GM19397 (cell line): ENCODE data around the gene TACC2.

Experiments used
- ATAC-seq: cut with Tn5 transposase; IDR thresholded peaks from one replicate; pipeline ENCODE4 v1.9.1; 2021; ENCODE audit warnings: mild to moderate bottlenecking, moderate library complexity; ENCODE audit not compliant: unreplicated experiment

TACC2 gene

GRCh38 chr10:122141821-122142640, 153.1 kb downstream of the TACC2 start:
- ATAC-seq = no peak

- no peak for ATAC-seq
Measured at GRCh38 chr10:122142641-122143237, 153.8 kb downstream of the TACC2 start.

- no peak for ATAC-seq
Measured at GRCh38 chr10:122143238-122143841, 154.4 kb downstream of the TACC2 start.

DNA sequence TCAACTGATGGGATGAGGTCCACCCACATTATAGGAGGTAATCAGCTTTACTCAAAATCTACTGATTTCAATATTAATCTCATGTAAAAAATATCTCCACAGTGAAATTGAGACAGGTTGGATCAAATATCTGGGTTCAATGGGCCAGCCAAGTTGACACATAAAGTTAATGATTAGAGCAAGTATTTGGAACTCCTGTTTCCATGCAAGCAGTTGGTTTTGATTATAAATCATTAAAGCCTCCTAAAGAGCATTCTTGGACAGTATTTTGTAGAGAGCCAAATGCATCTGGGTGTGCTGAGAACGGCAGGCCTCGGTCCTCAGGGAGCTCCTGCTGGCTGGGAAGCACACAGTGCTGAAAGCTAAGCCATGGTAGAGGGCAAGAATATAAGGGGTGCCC, 155.2 kb downstream of the TACC2 start:
- ATAC-seq = no peak

GRCh38 chr10:122145113-122145512, 156.2 kb downstream of the TACC2 start:
- ATAC-seq = no peak

- ATAC-seq = no peak
Measured at GRCh38 chr10:122147663-122148062, 158.7 kb downstream of the TACC2 start.

GRCh38 chr10:122148876-122149560, 160.1 kb downstream of the TACC2 start:
- no peak for ATAC-seq

DNA sequence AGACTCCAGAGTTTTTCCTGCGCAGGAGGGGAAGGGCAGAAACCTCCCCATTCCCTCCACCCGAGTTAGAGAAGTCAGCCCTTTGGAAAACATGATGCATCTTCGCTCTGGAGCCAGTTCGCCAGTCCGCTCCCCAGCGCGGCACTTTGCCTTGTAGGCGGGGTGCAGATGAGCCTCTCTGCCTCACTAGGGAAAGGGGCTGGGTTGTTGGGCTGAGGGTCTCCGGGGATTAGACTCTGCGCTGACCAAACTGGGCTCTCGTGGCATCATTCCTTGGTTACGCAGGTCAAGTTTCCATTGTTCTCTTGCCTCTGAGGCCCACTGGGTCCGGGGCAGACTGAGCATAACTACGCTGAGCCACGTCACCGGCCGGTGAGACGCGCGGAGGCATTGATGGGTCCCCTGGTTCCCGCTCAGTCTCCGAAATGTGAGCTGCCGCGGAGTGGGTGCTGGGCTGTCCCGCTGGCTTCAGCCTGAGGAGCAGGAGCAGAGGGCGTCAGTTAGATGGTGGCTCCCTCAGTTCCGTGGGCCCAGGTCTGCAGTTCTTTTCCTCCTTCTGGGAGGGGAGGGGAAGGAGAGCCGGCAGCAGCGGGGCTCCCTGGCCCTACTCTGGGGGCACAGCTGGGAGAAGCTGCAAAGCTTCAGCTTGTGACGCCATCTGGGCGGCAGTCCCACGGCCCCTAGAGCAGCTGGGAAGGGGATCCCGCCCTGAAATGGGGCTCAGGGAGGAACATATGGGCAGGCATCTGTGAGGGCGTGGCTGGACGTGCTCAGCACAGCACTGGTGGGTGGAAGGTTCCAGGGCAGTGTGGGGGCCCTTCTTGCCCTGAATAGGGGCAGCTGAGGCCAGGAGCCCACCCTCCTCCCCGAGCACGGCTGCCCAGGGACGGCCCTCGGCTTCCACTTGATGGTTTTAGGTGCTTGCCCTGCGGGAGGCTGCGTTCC, 160.9 kb downstream of the TACC2 start:
- no peak for ATAC-seq

DNA sequence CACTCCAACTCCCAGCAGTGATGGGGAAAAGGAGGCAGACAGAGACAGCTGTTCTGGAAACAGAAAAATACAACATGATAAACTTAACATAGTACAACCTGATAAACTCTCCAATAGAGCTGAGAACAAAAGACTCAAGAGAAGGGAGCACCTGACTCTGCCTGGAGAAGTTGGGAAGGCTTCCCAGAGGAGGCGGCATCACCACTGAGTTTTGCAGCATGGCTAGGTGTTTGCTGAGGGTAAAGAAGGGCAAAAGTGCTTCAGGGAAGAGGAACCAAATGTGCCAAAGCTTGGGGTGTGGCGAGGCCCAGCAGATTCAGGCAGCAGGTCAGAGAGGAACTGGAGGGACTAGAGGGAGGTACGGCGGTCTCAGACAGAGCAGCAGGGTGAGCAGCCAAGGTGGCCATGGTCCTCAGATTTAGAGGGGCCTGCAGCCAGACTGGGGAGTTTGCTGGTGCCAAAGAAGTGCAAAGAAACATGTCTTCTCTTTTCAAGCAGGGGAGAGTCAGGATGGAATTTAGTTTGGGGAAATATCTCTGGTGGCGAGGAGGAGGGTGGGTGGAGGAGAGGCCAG, 162.2 kb downstream of the TACC2 start:
- no peak for ATAC-seq

GRCh38 chr10:122152544-122152943, 163.6 kb downstream of the TACC2 start:
- ATAC-seq = no peak

GRCh38 chr10:122154031-122154544, 165.1 kb downstream of the TACC2 start:
- ATAC-seq = no peak

DNA sequence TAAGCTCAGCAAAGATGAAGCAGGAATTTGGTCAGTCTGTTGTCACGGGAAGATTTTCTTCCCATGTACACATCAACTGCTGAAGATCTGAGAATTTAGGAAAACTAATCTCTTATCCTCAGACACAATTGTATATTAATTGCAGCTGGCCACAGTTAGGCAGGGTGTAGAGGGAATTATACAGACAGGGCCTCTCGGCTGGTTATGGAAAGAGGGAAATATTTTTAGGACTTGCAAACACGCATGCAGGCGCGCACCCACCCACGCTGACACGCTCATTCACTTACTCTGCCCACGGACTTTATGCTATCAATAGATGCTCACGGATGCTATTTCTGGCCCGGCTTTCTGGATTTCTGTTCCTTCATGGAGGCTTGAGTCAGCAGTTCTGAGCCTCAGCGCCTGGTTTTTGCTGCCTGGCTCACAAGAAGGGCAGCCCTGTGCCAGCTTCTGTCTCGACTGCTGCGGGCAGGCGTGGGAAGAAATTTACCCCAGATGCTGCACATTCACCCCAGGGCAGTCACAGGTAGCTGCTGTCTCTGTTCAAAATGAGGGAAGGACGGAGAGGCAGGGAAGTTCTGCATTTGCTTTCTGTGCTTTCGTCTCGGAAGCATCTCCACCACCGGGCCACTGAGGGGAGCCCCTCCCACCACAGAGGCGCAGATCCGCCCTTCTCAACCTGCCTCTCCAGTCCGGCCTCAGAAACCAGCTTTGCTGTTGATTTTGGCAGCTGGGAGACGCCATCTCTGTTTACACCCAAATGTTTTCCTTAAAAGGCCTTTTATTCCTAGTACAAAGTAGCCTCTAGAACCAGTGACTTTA, 165.8 kb downstream of the TACC2 start:
- ATAC-seq = no peak

GRCh38 chr10:122157451-122157850, 168.5 kb downstream of the TACC2 start:
- ATAC-seq = no peak

DNA sequence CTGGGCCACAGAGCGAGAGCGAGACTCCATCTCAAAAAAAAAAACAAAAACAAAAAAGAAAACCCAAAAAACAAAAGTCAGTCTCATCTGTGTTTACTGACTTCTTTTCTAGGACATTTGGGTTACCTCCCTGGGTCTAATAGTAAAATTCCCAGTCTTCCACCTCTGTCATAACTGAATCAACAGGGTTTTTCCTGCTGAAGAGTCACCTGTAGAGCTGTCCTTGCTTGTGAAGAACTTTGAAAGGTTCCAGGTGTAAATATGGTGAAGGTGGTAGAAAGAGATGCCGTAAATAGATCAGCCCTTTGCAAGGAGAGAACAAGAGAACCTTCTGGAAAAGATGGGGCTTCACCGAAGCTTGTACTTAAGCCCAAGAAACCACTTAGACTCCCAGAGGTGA, 169.4 kb downstream of the TACC2 start:
- ATAC-seq = no peak

- no peak for ATAC-seq
Measured at GRCh38 chr10:122159141-122159970, 170.4 kb downstream of the TACC2 start.

- ATAC-seq = no peak
Measured at GRCh38 chr10:122161795-122162194, 172.8 kb downstream of the TACC2 start.

DNA sequence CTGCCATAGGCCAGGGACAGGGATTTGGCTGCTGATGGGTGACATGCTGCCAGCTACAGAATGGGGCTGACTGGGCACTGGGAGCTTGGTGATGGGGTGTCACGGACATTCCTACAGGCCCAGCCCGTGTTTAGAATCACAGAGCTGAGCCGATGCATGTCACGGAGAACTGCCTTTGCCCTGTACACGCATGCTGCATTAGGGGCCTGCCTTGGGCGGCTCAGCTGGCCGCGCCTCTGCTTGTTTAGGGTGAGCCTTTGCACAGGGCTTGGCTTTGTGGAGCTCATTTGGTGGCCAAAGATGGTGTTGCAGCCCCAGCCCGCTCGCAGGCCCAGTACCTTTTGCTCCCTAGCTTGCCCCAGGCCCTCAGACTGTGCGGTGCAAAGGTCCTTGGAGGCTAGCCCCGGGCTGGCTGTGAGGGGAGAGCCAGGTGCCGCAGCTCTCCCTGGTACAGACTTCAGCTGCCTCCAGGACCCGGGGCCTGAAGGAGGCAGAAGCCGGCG, 173.8 kb downstream of the TACC2 start:
- no peak for ATAC-seq
